Transverse colon (tissue), 4 donors: ENCODE data around the gene AKR1E2. TPM values are rescaled to one million over a fixed set of nuclear protein-coding genes. Genes with fewer than 3 reads are reported as not detected.
A peak's percentile ranks its signal among the peaks of the same experiment; 100 is the strongest.

Source experiments
- DNase-seq: peaks from one replicate; pipeline ENCODE4 v3.0.0-alpha.2; 2019
- H3K27ac ChIP-seq, 4 donors: fragments of 200-600 bp; sonication (generic); 2 replicates each; pipeline ENCODE4 v1.5.1; 2016 to 2018; ENCODE audit warnings: inconsistent platforms in 4 of 4
- H3K27me3 ChIP-seq: fragments of 200-600 bp; sonication (generic); 2 replicates; pipeline ENCODE4 v1.5.1; 2017; ENCODE audit warnings: inconsistent platforms
- H3K36me3 ChIP-seq, 4 donors: fragments of 200-600 bp; sonication (generic); 2 replicates each; pipeline ENCODE4 v1.5.1; 2017 to 2019; ENCODE audit warnings: inconsistent platforms in 4 of 4
- H3K4me1 ChIP-seq, 4 donors: fragments of 200-600 bp; sonication (generic); 2 replicates each; pipeline ENCODE4 v1.5.1; 2017 to 2020; ENCODE audit warnings: inconsistent platforms in 4 of 4
- H3K4me3 ChIP-seq, 4 donors: fragments of 200-600 bp; sonication (generic); 1 replicate in 1 of 4; 2 replicates in 3 of 4; pipeline versions ENCODE4 v1.5.1 to v1.6.1; 2017 to 2019; ENCODE audit warnings: inconsistent platforms in 4 of 4
- H3K9me3 ChIP-seq, 2 donors: fragments of 200-600 bp; sonication (generic); 2 replicates each; pipeline ENCODE4 v1.5.1; 2017 to 2019; ENCODE audit warnings: inconsistent platforms in 2 of 2
- CTCF ChIP-seq, 5 experiments: fragments of 200-600 bp in 3 of 5; fragments of 450-650 bp in 2 of 5; sonication (generic) in 3 of 5; IDR thresholded peaks; 1 replicate in 2 of 5; 2 replicates in 3 of 5; pipeline ENCODE4 v1.5.1; 2016 to 2017; ENCODE audit warnings: antibody characterized with exemption in 5 of 5, inconsistent platforms in 3 of 5, mild to moderate bottlenecking in 2 of 5, moderate library complexity in 1 of 5
- EP300 ChIP-seq: sonication (generic); formaldehyde crosslinking; IDR thresholded peaks from one replicate; pipeline ENCODE4 v1.6.1; 2017; ENCODE audit warnings: antibody characterized with exemption, low read depth
- POLR2A ChIP-seq: fragments of 450-650 bp; IDR thresholded peaks from one replicate; pipeline ENCODE4 v1.6.1; 2016; ENCODE audit warnings: antibody characterized with exemption, mild to moderate bottlenecking, moderate library complexity
- POLR2AphosphoS5 ChIP-seq, 3 donors: sonication (generic); formaldehyde crosslinking; IDR thresholded peaks; one replicate each; pipeline ENCODE4 v1.6.1; 2016; ENCODE audit warnings: antibody characterized with exemption in 3 of 3
- WGBS, 2 donors: methylation state at CpG; one replicate each; pipeline ENCODE4 v1.1.5; 2018; ENCODE audit warnings: low coverage in 1 of 2; 5-methylcytosine and 5-hydroxymethylcytosine counted together
- in situ Hi-C, 4 donors: fragments of 200-750 bp; cut with MboI; loops; one replicate each; pipeline versions ENCODE4 v1.15.0 to v1.15.1; 2017; ENCODE audit warnings: low sequenced_read_pairs in 3 of 4, low pct_ligation_motif_present in 1 of 4, low pct_unique_long_range_greater_than_20kb in 1 of 4
- intact Hi-C: fragments of 100-400 bp; cut with DNase I; formaldehyde crosslinking; loops from one replicate; pipeline ENCODE4 v1.15.1; 2023; ENCODE audit warnings: low total_unique reads
- total RNA-seq, 4 donors: library from RNA; depleted of rRNA; stranded (reverse); fragments of >200 nt; gene quantifications; one replicate each; pipeline ENCODE4 v1.1.0, GENCODE V29; 2016

Gene AKR1E2
- total RNA-seq, 4 donors from 2014 or later, result 3.8 to 34.8 (median 5.3) TPM

GRCh38 chr10:4819707-4820106 is 6.3 kb upstream of the AKR1E2 start:
- no peak for DNase-seq
- in situ Hi-C loops, result no loop called here
- Histone ChIP-seq H3K36me3 (no peaks in the 10 kb centered on the region), H3K27me3 (no peaks in the 10 kb centered on the region), H3K27ac (no peak overlapping the region), H3K4me1 (peaks cover 0 to 5% (median 0%) of the 10 kb centered on the region in 4 donors), H3K4me3 (no peak overlapping the region), H3K9me3 (no peaks in the 10 kb centered on the region)
- 64 to 67% methylated on average over 7 of the region's 7 CpGs for WGBS, 2 donors
- intact Hi-C loops, result no loop called here
- no peak for TF ChIP-seq POLR2A
- TF ChIP-seq POLR2AphosphoS5 (IDR thresholded peaks at IDR 0.05), result no peak
- no peak for TF ChIP-seq CTCF (IDR thresholded peaks at IDR 0.05)
- no peak for TF ChIP-seq EP300

GRCh38 chr10:4820804-4821401 is 5.1 kb upstream of the AKR1E2 start:
- Histone ChIP-seq H3K9me3 (no peaks in the 10 kb centered on the region), H3K27ac (peak overlapping the region in 2 of 4 donors; percentile 24 to 35), H3K4me3 (no peak overlapping the region), H3K27me3 (no peaks in the 10 kb centered on the region), H3K4me1 (peaks cover 0 to 4% (median 0%) of the 10 kb centered on the region in 4 donors), H3K36me3 (no peaks in the 10 kb centered on the region)
- no peak for DNase-seq
- TF ChIP-seq POLR2A (no peak), CTCF (IDR thresholded peaks at IDR 0.05) (no peak), POLR2AphosphoS5 (IDR thresholded peaks at IDR 0.05) (peak in 2 of 3 donors; percentile 20 to 39), EP300 (no peak)
- 57 to 69% methylated on average over 8 of the region's 8 CpGs for WGBS, 2 donors
- intact Hi-C loops, result no loop called here
- in situ Hi-C loops, result no loop called here

- in situ Hi-C loops (no loop called here), intact Hi-C loops (no loop called here)
- Histone ChIP-seq H3K9me3 (no peaks in the 10 kb centered on the region), H3K4me3 (no peak overlapping the region), H3K36me3 (no peaks in the 10 kb centered on the region), H3K27me3 (no peaks in the 10 kb centered on the region), H3K4me1 (peaks cover 0 to 16% (median 8%) of the 10 kb centered on the region in 4 donors), H3K27ac (no peak overlapping the region)
- DNase-seq, result no peak
- WGBS, 2 donors, result 70 to 73% methylated on average over 4 to 5 of the region's 5 CpGs
- TF ChIP-seq CTCF (IDR thresholded peaks at IDR 0.05), result no peak
- TF ChIP-seq POLR2A, result no peak
- TF ChIP-seq POLR2AphosphoS5 (IDR thresholded peaks at IDR 0.05), result no peak
- TF ChIP-seq EP300, result no peak
Measured at GRCh38 chr10:4822208-4822607, 3.8 kb upstream of the AKR1E2 start.

GRCh38 chr10:4824791-4825310 is 1.2 kb upstream of the AKR1E2 start:
- peaks cover 0 to 17% (median 8%) of the 10 kb centered on the region in 4 donors for H3K4me1 ChIP-seq
- no peaks in the 10 kb centered on the region for H3K27me3 ChIP-seq
- WGBS, 2 donors, result 96 to 100% methylated on average over 1 to 5 of the region's 5 CpGs
- TF ChIP-seq CTCF (IDR thresholded peaks at IDR 0.05), result no peak
- DNase-seq, result no peak
- no peaks in the 10 kb centered on the region for H3K36me3 ChIP-seq
- in situ Hi-C loops, result loop anchor here in 3 of 4 donors (25.0 kb wide), 3 partner anchors 262 to 787 kb away; partner anchors contain the start of gene AKR1C3 (in 1 of the 3)
- H3K27ac ChIP-seq, result no peak overlapping the region
- intact Hi-C loops, result no loop called here
- no peaks in the 10 kb centered on the region for H3K9me3 ChIP-seq
- no peak overlapping the region for H3K4me3 ChIP-seq
